Measurements from ENCODE around the gene UTP15.

- TF ChIP-seq CTCF (conservative IDR thresholded peaks at IDR 0.05; ENCODE audit: low read depth, low read length) (no peak), EZH2phosphoT487 (IDR thresholded peaks at IDR 0.05; ENCODE audit: borderline replicate concordance, low read length) (no peak), EZH2 (IDR thresholded peaks at IDR 0.05; ENCODE audit: low read length, unreplicated experiment) (no peak)
Observed at GRCh38 chr5:73525606-73526203, 39.8 kb upstream of the UTP15 start.
